Esophagus muscularis mucosa (tissue), 4 donors: Measurements from ENCODE around the gene RAB11FIP3. TPM values are rescaled to one million over a fixed set of nuclear protein-coding genes. Genes with fewer than 3 reads are reported as not detected.

Experiments used
- DNase-seq: peaks from one replicate; pipeline ENCODE4 v3.0.0-alpha.2; 2017; ENCODE audit errors: extremely low spot score
- H3K27ac ChIP-seq, 4 donors: fragments of 200-600 bp; sonication (generic); replicated peaks in 1 of 4; 1 replicate in 3 of 4; 2 replicates in 1 of 4; pipeline ENCODE4 v1.5.1; 2016 to 2019; ENCODE audit warnings: mild to moderate bottlenecking in 1 of 4
- H3K27me3 ChIP-seq, 4 donors: fragments of 200-600 bp; sonication (generic); one replicate each; pipeline versions ENCODE4 v1.5.1 to v1.6.0; 2016 to 2019
- H3K36me3 ChIP-seq, 4 donors: fragments of 200-600 bp; sonication (generic); one replicate each; pipeline ENCODE4 v1.5.1; 2016 to 2019
- H3K4me1 ChIP-seq, 4 donors: fragments of 200-600 bp; sonication (generic); one replicate each; pipeline ENCODE4 v1.5.1; 2016 to 2019
- H3K4me3 ChIP-seq, 4 donors: fragments of 200-600 bp; sonication (generic); 1 replicate in 2 of 4; 2 replicates in 2 of 4; pipeline ENCODE4 v1.5.1; 2016 to 2019; ENCODE audit warnings: mild to moderate bottlenecking in 4 of 4, moderate library complexity in 1 of 4
- H3K9me3 ChIP-seq, 4 donors: fragments of 200-600 bp; sonication (generic); 1 replicate in 3 of 4; 2 replicates in 1 of 4; pipeline ENCODE4 v1.5.1; 2016 to 2019
- CTCF ChIP-seq, 3 experiments: fragments of 200-600 bp in 2 of 3; fragments of 450-650 bp in 1 of 3; sonication (generic) in 2 of 3; IDR thresholded peaks; one replicate each; pipeline ENCODE4 v1.5.1; 2017 to 2019; ENCODE audit warnings: antibody characterized with exemption in 3 of 3, mild to moderate bottlenecking in 2 of 3, moderate library complexity in 1 of 3
- EP300 ChIP-seq: sonication (generic); formaldehyde crosslinking; IDR thresholded peaks from one replicate; pipeline ENCODE4 v1.6.1; 2017; ENCODE audit warnings: antibody characterized with exemption
- POLR2A ChIP-seq: fragments of 450-650 bp; IDR thresholded peaks from one replicate; pipeline ENCODE4 v1.6.1; 2017; ENCODE audit warnings: antibody characterized with exemption, moderate library complexity, mild to moderate bottlenecking, low read depth
- POLR2AphosphoS5 ChIP-seq, 2 donors: sonication (generic); formaldehyde crosslinking; IDR thresholded peaks; one replicate each; pipeline ENCODE4 v1.6.1; 2017; ENCODE audit warnings: antibody characterized with exemption in 2 of 2
- whole genome bisulfite sequencing: methylation state at CpG from one replicate; pipeline ENCODE4 v1.1.5; 2018; 5-methylcytosine and 5-hydroxymethylcytosine counted together
- intact Hi-C: fragments of 100-400 bp; cut with DNase I; formaldehyde crosslinking; loops from one replicate; pipeline ENCODE4 v1.15.1; 2023
- total RNA-seq, 4 donors: library from RNA; depleted of rRNA; stranded (reverse); fragments of >200 nt; gene quantifications; one replicate each; pipeline versions ENCODE4 v1.1.0 to v1.2.1, GENCODE V29; 2016

The RAB11FIP3 gene
- total RNA-seq, 4 donors from 2014 or later: 50.3 to 77.9 (median 58.8) TPM

DNA sequence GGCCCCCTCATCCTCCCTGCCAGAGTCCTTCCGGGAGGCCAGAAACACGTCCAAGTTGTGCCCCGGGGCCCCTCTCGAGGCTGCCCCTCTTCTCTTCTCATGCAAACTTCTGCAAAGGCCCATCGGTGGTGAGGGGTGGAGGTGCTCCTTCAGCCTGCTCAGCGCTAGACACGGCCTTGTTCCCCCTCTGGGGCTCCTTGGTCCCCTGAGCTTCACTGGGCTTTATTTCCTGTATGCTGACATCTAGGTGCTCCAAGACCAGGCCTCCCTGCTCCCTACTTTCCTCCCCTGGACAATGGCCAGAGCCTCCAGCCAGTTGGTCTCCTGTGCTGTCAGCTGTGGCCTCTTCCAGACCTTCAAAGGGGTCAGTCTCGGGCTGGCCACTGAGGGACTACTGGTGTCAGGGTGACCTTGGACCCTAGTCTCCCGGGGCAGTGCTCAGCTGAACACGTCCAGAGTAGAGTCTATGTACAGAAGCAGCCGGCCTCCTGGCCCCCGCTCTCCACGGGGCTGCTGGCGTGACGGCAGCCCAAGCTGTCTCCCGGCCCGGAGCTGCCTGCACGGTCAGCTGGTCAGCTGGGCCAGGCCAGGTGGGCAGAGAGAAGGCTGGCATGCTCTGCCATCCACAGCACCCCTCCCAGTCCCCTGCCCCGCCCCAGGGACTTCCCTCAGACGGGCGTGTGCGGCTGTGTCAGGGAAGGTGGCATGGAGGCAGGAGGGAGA lies 133.0 kb downstream of the RAB11FIP3 start:
- Histone ChIP-seq H3K27ac (no peak overlapping the region), H3K27me3 (peaks cover 0 to 60% (median 17%) of the 10 kb centered on the region in 4 donors), H3K9me3 (no peaks in the 10 kb centered on the region), H3K36me3 (peaks cover 0 to 8% (median 8%) of the 10 kb centered on the region in 4 donors), H3K4me1 (peaks cover 4 to 21% (median 14%) of the 10 kb centered on the region in 4 donors), H3K4me3 (no peak overlapping the region)
- no peak for TF ChIP-seq POLR2A
- no peak for TF ChIP-seq EP300
- no peak for TF ChIP-seq POLR2AphosphoS5 (IDR thresholded peaks at IDR 0.05)
- no peak for TF ChIP-seq CTCF (IDR thresholded peaks at IDR 0.05)
- DNase-seq: no peak
- intact Hi-C loops: no loop called here
- WGBS: 70% methylated on average over 18 of the region's 22 CpGs

DNA sequence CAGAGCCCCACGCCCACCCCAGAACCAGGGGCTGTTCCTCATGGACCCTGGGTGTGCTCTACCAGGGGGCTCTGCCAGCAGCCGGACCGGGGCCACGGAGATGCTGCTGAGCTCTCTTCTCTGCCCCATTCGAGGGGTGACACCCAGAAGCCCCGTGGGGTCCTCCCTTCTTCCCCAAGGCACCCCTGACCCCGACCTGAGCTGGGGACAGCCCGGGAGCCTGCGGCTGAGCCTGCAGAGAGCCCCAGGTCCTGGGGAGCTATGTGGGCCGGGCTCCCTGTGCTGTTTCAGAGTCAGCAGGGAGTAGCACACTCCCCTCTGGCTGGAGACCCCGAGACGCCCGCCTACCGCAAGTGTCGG lies 133.6 kb downstream of the RAB11FIP3 start:
- Histone ChIP-seq H3K9me3 (no peaks in the 10 kb centered on the region), H3K4me3 (no peak overlapping the region), H3K27me3 (peaks cover 0 to 65% (median 17%) of the 10 kb centered on the region in 4 donors), H3K4me1 (peaks cover 4 to 21% (median 14%) of the 10 kb centered on the region in 4 donors), H3K36me3 (peaks cover 0 to 3% (median 2%) of the 10 kb centered on the region in 4 donors), H3K27ac (no peak overlapping the region)
- TF ChIP-seq CTCF (IDR thresholded peaks at IDR 0.05) (no peak), POLR2AphosphoS5 (IDR thresholded peaks at IDR 0.05) (no peak), EP300 (no peak), POLR2A (no peak)
- DNase-seq: no peak
- intact Hi-C loops: no loop called here
- 60% methylated on average over 1 of the region's 15 CpGs for WGBS

DNA sequence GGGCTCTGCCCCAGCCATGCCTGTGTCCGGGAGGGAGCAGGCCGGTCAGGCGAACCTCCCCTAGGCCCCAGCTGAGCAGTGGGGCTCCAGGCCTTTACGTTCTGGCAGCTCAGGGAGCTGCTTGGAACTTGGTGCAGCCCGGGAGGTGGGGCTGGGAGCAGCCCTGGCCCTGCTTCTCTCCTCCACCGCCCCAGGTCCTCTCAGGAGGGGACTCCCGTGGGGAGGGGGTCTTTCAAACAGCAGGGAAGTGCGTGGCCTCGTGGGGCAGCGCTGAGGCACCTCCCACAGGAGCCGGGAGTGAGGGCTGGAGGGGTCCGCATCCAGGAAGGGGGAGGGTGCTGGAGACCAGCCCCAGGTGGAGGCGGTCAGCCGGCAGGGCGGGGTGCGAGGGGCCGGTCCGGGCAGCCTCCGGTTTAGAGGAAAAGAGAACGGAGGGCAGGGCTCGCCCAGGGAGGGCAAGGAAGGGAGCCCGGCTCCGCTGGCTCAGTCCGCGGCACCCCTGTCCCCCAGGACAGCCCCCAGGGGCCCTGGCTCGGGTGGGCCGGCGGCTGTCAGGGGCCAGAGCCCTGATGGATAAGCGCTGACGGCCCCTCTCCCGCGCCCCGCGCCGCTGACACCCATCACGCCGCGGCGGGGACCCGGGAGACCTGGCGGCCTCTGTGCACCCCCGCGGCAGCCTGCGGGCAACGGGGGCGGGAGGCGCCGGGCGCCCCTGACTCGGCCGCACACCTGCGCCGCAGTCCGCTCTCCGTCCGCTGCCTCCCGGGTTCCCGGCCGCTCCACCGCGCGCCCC lies 134.2 kb downstream of the RAB11FIP3 start:
- intact Hi-C loops: no loop called here
- peaks cover 0 to 71% (median 17%) of the 10 kb centered on the region in 4 donors for H3K27me3 ChIP-seq
- TF ChIP-seq POLR2AphosphoS5 (IDR thresholded peaks at IDR 0.05) (no peak), POLR2A (no peak), CTCF (IDR thresholded peaks at IDR 0.05) (no peak), EP300 (no peak)
- no peaks in the 10 kb centered on the region for H3K9me3 ChIP-seq
- DNase-seq: no peak
- H3K27ac ChIP-seq: no peak overlapping the region
- H3K36me3 ChIP-seq: no peaks in the 10 kb centered on the region
- H3K4me1 ChIP-seq: peaks cover 4 to 21% (median 14%) of the 10 kb centered on the region in 4 donors
- WGBS: 19% methylated on average over 15 of the region's 62 CpGs
- H3K4me3 ChIP-seq: peak overlapping the region in 1 of 4 donors; percentile 20

DNA sequence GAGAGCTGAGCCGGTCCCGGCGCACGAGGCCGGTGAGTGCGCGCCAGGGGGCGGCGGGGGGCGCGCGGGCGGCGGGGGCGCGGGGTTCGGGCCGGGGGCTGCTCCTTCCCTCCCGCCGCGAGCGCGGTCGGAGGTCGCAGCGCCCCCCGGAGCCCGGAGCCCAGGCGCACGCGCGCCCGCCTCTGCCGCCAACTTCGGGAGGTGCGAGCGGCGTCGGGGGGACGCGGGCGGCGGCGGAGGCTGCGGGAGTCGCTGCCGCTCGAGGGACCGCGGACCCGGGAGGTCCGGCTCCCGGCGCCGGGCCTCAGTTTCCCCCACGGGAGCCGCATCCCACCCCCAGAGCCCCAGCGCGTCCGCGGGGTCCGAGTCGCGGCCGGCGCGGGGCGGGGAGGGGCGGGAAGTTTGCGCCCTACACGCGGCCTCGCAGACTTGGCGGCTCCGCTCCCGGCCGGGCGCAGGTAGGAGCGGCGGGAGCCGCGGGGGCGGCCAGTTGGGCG lies 134.8 kb downstream of the RAB11FIP3 start, which contains the start of gene PRR35:
TSS of gene PRR35 (plus strand) at position 191 of the 497 bp plus-strand sequence. CDS start 2,901 bp downstream, outside the sequence.
- 1% methylated on average over 32 of the region's 84 CpGs for WGBS
- no peaks in the 10 kb centered on the region for H3K36me3 ChIP-seq
- peak within 1 kb of the TSS in 2 of 4 donors; percentile 23 to 35 for H3K4me3 ChIP-seq
- H3K4me1 ChIP-seq: peaks cover 4 to 27% (median 16%) of the 10 kb centered on the region in 4 donors
- no peaks in the 10 kb centered on the region for H3K9me3 ChIP-seq
- TF ChIP-seq EP300 (no peak), POLR2A (no peak), CTCF (IDR thresholded peaks at IDR 0.05) (no peak), POLR2AphosphoS5 (IDR thresholded peaks at IDR 0.05) (no peak)
- no peak within 1 kb of the TSS for H3K27ac ChIP-seq
- H3K27me3 ChIP-seq: peaks cover 0 to 74% (median 17%) of the 10 kb centered on the region in 4 donors
- intact Hi-C loops: no loop called here
- DNase-seq: no peak
